GM19455 (cell line): ENCODE results near the gene SLN.

ENCODE experiments used
- ATAC-seq: cut with Tn5 transposase; IDR thresholded peaks from one replicate; pipeline ENCODE4 v1.9.1; 2021; ENCODE audit not compliant: unreplicated experiment

Gene SLN

GRCh38 chr11:107688322-107688918 is 23.4 kb downstream of the SLN start:
- ATAC-seq = no peak

- no peak for ATAC-seq
Observed at GRCh38 chr11:107683807-107684206, 28.0 kb downstream of the SLN start.

- ATAC-seq = no peak
Observed at GRCh38 chr11:107683061-107683460, 28.8 kb downstream of the SLN start.

GRCh38 chr11:107682572-107682971 is 29.3 kb downstream of the SLN start:
- no peak for ATAC-seq

- no peak for ATAC-seq
Observed at GRCh38 chr11:107682171-107682570, 29.7 kb downstream of the SLN start.

- ATAC-seq = no peak
Observed at GRCh38 chr11:107679255-107680024, 32.4 kb downstream of the SLN start.

- ATAC-seq = no peak
Observed at GRCh38 chr11:107678632-107678971, 33.3 kb downstream of the SLN start.

- no peak for ATAC-seq
Observed at GRCh38 chr11:107677924-107678631, 33.8 kb downstream of the SLN start.

- ATAC-seq = no peak
Observed at GRCh38 chr11:107676336-107677057, 35.4 kb downstream of the SLN start.

- no peak for ATAC-seq
Observed at GRCh38 chr11:107675902-107676301, 36.0 kb downstream of the SLN start.

GRCh38 chr11:107669893-107670601 is 41.8 kb downstream of the SLN start:
- no peak for ATAC-seq

- ATAC-seq = no peak
Observed at GRCh38 chr11:107669191-107669740, 42.6 kb downstream of the SLN start.

GRCh38 chr11:107666911-107667613 is 44.8 kb downstream of the SLN start:
- ATAC-seq = no peak

- ATAC-seq = no peak
Observed at GRCh38 chr11:107665018-107665417, 46.8 kb downstream of the SLN start.

GRCh38 chr11:107661656-107662055 is 50.2 kb downstream of the SLN start:
- ATAC-seq = no peak

GRCh38 chr11:107660066-107660465 is 51.8 kb downstream of the SLN start:
- ATAC-seq = no peak

- no peak for ATAC-seq
Observed at GRCh38 chr11:107659310-107659709, 52.5 kb downstream of the SLN start.
